Osteoblast (primary cell): ENCODE data around the gene ARID3A. TPM values are rescaled to one million over a fixed set of nuclear protein-coding genes. Genes with fewer than 3 reads are reported as not detected.

Experiments used
- DNase-seq: peaks from one replicate; pipeline ENCODE4 v3.0.0; 2011; ENCODE audit warnings: low spot score, mixed read lengths; ENCODE audit not compliant: insufficient read length; ENCODE audit errors: missing footprints
- H2AFZ ChIP-seq: 2 replicates; pipeline ENCODE4 v1.6.0; 2011; ENCODE audit warnings: mild to moderate bottlenecking, low read length
- H3K27ac ChIP-seq: 2 replicates; pipeline ENCODE4 v1.5.1; 2011; ENCODE audit warnings: mild to moderate bottlenecking, low read depth, low read length, moderate library complexity
- H3K27me3 ChIP-seq: 2 replicates; pipeline ENCODE4 v1.6.0; 2012; ENCODE audit warnings: mild to moderate bottlenecking, control low read depth, inconsistent platforms, low read length, moderate library complexity; ENCODE audit not compliant: insufficient read depth
- H3K36me3 ChIP-seq: 2 replicates; pipeline ENCODE4 v1.5.1; 2011; ENCODE audit warnings: mild to moderate bottlenecking, low read length, control low read depth, moderate library complexity; ENCODE audit not compliant: insufficient read depth
- H3K4me1 ChIP-seq: 2 replicates; pipeline ENCODE4 v1.5.1; 2011; ENCODE audit warnings: mild to moderate bottlenecking, low read length, control low read depth, moderate library complexity; ENCODE audit not compliant: insufficient read depth
- H3K4me2 ChIP-seq: 2 replicates; pipeline ENCODE4 v1.6.0; 2011; ENCODE audit warnings: mild to moderate bottlenecking, low read length; ENCODE audit not compliant: insufficient read depth
- H3K4me3 ChIP-seq: fragments of 200-600 bp; sonication (generic); 3 replicates; pipeline ENCODE4 v1.5.1; 2012; ENCODE audit warnings: mild to moderate bottlenecking, low read length, inconsistent platforms; ENCODE audit not compliant: insufficient read depth
- H3K79me2 ChIP-seq: 2 replicates; pipeline ENCODE4 v1.6.0; 2012; ENCODE audit warnings: mild to moderate bottlenecking, low read length, control low read depth, inconsistent platforms; ENCODE audit not compliant: insufficient read depth
- H3K9me3 ChIP-seq: 2 replicates; pipeline ENCODE4 v1.5.1; 2011; ENCODE audit warnings: low read depth, low read length, control low read depth
- H4K20me1 ChIP-seq: 2 replicates; pipeline ENCODE4 v1.6.0; 2012; ENCODE audit warnings: mild to moderate bottlenecking, low read length, control low read depth; ENCODE audit not compliant: insufficient read depth
- total RNA-seq: library from RNA; depleted of rRNA; stranded (reverse); fragments of >200 nt; gene quantifications from 2 replicates; pipeline ENCODE4 v1.2.3, GENCODE V29; 2012
- TF ChIP-seq, protein P1 (sequence below): IDR thresholded peaks from 2 replicates; pipeline ENCODE4 v1.5.1; 2011; ENCODE audit warnings: mild to moderate bottlenecking, low read depth, low read length, moderate library complexity; ENCODE audit errors: extremely low read depth

The ARID3A gene
- total RNA-seq, 1 donor, result 21.7 TPM

DNA sequence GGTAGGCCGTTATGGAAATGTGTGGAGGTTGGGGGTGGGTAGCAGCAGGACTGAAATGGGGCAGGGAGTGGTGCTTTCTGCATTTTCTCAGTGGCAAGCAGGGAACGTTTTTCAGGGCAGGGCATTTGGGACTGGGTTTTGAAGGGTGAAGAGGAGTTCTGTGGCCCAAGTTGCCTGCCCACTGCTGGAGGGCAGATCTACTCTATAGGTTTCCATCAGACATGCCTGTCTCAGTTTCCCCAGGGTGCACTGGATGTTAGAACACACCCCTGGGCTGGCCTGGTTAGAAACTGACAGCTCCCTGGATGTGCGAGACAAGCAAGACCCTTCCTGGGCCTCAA lies 73.5 kb downstream of the ARID3A start:
- TF ChIP-seq, protein P1, sequence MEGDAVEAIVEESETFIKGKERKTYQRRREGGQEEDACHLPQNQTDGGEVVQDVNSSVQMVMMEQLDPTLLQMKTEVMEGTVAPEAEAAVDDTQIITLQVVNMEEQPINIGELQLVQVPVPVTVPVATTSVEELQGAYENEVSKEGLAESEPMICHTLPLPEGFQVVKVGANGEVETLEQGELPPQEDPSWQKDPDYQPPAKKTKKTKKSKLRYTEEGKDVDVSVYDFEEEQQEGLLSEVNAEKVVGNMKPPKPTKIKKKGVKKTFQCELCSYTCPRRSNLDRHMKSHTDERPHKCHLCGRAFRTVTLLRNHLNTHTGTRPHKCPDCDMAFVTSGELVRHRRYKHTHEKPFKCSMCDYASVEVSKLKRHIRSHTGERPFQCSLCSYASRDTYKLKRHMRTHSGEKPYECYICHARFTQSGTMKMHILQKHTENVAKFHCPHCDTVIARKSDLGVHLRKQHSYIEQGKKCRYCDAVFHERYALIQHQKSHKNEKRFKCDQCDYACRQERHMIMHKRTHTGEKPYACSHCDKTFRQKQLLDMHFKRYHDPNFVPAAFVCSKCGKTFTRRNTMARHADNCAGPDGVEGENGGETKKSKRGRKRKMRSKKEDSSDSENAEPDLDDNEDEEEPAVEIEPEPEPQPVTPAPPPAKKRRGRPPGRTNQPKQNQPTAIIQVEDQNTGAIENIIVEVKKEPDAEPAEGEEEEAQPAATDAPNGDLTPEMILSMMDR, result no peak
- H3K27me3 ChIP-seq, result peaks cover 58% of the 10 kb centered on the region

GRCh38 chr19:1000095-1000494 lies 74.3 kb downstream of the ARID3A start, which contains the start of gene GRIN3B:
GRIN3B (plus strand) TSS chr19:1000419; CDS start chr19:1000438, 19 bp downstream.
- no peak within 1 kb of the TSS for H3K4me2 ChIP-seq
- H3K79me2 ChIP-seq, result no peaks in the 10 kb centered on the region
- H3K9me3 ChIP-seq, result no peaks in the 10 kb centered on the region
- peak; percentile 98 for DNase-seq
- no peak within 1 kb of the TSS for H3K4me3 ChIP-seq
- H3K4me1 ChIP-seq, result peaks cover 5% of the 10 kb centered on the region
- H2AFZ ChIP-seq, result no peak within 1 kb of the TSS
- peaks cover 6% of the 10 kb centered on the region for H4K20me1 ChIP-seq
- peaks cover 58% of the 10 kb centered on the region for H3K27me3 ChIP-seq
- H3K27ac ChIP-seq, result no peak within 1 kb of the TSS
- TF ChIP-seq, protein P1, result no peak
- H3K36me3 ChIP-seq, result no peaks in the 10 kb centered on the region

More for the DNA sequence above, 73.5 kb downstream of the ARID3A start:
- no peak overlapping the region for H3K4me3 ChIP-seq
- no peaks in the 10 kb centered on the region for H3K9me3 ChIP-seq
- H3K79me2 ChIP-seq, result no peaks in the 10 kb centered on the region
- no peak overlapping the region for H2AFZ ChIP-seq
- peaks cover 5% of the 10 kb centered on the region for H3K4me1 ChIP-seq
- H3K4me2 ChIP-seq, result no peak overlapping the region
- H3K27ac ChIP-seq, result no peak overlapping the region
- no peaks in the 10 kb centered on the region for H3K36me3 ChIP-seq
- H4K20me1 ChIP-seq, result peaks cover 6% of the 10 kb centered on the region
- no peak for DNase-seq

DNA sequence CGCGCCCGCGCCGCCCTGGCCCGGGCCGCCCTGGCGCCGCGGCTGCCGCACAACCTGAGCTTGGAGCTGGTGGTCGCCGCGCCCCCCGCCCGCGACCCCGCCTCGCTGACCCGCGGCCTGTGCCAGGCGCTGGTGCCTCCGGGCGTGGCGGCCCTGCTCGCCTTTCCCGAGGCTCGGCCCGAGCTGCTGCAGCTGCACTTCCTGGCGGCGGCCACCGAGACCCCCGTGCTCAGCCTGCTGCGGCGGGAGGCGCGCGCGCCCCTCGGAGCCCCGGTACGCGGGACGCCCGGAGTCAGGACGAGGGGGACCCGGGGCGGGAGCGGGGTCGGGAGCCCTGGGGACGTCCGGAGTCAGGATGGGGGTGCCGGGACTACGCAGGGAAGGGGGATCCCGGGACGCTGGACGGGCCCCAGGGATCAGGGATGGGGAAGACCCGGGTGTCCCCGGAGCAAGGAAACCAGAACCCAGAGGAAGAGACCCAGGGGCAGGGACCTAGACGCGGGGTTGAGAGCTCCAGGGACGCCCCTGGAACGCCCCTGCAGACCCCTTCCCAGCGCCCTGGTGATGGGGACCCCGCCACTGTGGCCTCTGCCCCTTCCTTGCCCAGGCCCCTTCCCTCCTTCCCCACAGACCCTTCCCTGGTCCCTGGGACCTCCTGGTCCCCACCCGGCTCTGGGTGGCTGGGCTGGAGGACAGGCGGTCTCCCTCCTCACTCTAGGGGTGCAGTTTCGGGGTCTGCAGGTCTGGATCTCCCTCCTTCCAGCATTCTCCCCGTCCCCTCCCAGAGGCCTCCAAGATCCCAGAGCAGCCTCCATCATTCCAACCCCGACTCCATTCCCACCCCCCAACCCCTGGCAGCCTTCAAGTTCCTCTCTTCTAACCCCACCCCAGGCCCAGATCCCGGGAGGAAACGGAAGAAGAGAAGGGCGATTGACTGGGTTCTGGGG lies 75.0 kb downstream of the ARID3A start:
- Histone ChIP-seq H3K9me3 (no peaks in the 10 kb centered on the region), H3K36me3 (no peaks in the 10 kb centered on the region), H3K79me2 (no peaks in the 10 kb centered on the region), H3K4me3 (no peak overlapping the region), H3K27ac (no peak overlapping the region), H3K27me3 (peaks cover 51% of the 10 kb centered on the region), H2AFZ (no peak overlapping the region), H4K20me1 (no peaks in the 10 kb centered on the region), H3K4me1 (peaks cover 5% of the 10 kb centered on the region), H3K4me2 (no peak overlapping the region)
- TF ChIP-seq, protein P1, result no peak
- DNase-seq, result no peak

DNA sequence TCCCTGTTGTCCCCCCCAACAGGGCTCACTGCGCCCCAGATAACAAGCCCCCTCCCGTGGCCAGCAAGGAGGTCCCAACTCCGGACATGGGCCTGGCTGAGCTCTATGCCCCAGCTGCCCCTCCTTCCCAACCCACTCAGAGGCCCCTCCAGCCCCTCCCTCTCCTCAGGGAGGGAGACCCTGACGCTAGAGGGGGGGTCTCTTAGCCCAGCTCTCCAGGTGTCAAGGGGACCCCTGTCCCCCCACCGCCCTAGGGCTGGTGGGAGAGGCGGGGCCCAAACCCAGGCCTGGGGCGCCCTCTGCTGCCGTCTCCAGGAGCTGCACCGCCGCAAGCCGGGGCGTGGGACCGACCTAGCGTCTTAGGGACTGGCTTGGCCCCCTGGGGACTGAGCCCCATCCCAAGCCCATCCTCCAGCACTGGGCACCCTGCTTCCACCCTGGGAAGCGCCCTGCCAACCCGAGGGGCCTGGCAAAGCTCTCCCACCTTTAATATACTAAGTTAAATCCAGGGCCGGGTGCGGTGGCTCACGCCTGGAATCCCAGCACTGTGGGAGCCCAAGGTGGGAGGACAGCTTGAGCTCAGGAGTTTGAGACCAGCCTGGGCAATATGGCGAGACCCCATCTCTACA lies 75.8 kb downstream of the ARID3A start:
- no peaks in the 10 kb centered on the region for H3K36me3 ChIP-seq
- TF ChIP-seq, protein P1, result peak; percentile 78
- peak; percentile 99 for DNase-seq

More for the DNA sequence above, 75.8 kb downstream of the ARID3A start:
- Histone ChIP-seq H3K27ac (no peak overlapping the region), H3K9me3 (no peaks in the 10 kb centered on the region), H2AFZ (no peak overlapping the region), H3K27me3 (peaks cover 43% of the 10 kb centered on the region), H3K4me1 (no peaks in the 10 kb centered on the region), H3K4me3 (no peak overlapping the region), H4K20me1 (no peaks in the 10 kb centered on the region), H3K4me2 (no peak overlapping the region), H3K79me2 (no peaks in the 10 kb centered on the region)
